Large intestine (tissue), 3 donors: ENCODE results near the gene PCGF5. TPM values are rescaled to one million over a fixed set of nuclear protein-coding genes. Genes with fewer than 3 reads are reported as not detected.
A peak's percentile ranks its signal among the peaks of the same experiment; 100 is the strongest.

Source experiments
- DNase-seq, 2 donors: peaks; one replicate each; pipeline versions ENCODE4 v3.0.0 to v3.0.0-alpha.2; 2013
- H3K27ac ChIP-seq: one replicate; pipeline ENCODE4 v1.5.1; 2013; ENCODE audit warnings: low read length
- H3K27me3 ChIP-seq: 2 replicates; pipeline ENCODE4 v1.6.1; 2013; ENCODE audit warnings: low read length; ENCODE audit not compliant: control insufficient read depth, insufficient read depth
- H3K36me3 ChIP-seq: 2 replicates; pipeline ENCODE4 v1.6.1; 2013; ENCODE audit warnings: low read length; ENCODE audit not compliant: control insufficient read depth, insufficient read depth
- H3K4me1 ChIP-seq: one replicate; pipeline ENCODE4 v1.6.1; 2013; ENCODE audit warnings: low read length; ENCODE audit not compliant: control insufficient read depth, insufficient read depth
- H3K4me3 ChIP-seq: one replicate; pipeline ENCODE4 v1.5.1; 2013; ENCODE audit warnings: low read length
- H3K9me3 ChIP-seq: one replicate; pipeline ENCODE4 v1.6.1; 2013; ENCODE audit warnings: mild to moderate bottlenecking, low read depth, low read length, moderate library complexity; ENCODE audit not compliant: control insufficient read depth
- WGBS: methylation state at CpG from one replicate; pipeline ENCODE4 v1.1.5; 2013; ENCODE audit warnings: low lambda C conversion rate; ENCODE audit not compliant: insufficient coverage; 5-methylcytosine and 5-hydroxymethylcytosine counted together
- polyA plus RNA-seq: library from polyadenylated mRNA; unstranded; fragments of 120-200 nt; gene quantifications from one replicate; pipeline ENCODE4 v1.2.1, GENCODE V29; 2013

The PCGF5 gene
- polyA plus RNA-seq, 1 donor = 57.9 TPM

DNA sequence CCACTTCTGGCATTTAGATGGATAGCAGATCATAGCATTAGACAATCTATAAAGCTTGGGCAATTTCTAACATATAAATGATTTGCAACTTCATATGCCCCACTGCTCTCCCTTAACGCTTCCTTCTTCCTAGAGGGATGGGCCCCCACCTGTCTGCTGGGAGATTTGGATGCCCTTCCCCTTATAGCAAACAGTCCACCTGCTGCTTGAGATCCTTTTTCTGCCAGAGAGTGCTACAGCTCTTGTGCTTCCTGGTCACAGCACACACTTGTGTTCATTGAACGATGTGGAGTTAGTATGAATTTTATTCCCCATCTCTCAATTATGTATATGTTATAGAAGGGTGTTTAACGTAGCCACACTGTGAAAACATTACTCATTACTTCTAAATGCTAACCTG, 10.4 kb upstream of the PCGF5 start:
- Histone ChIP-seq H3K36me3 (no peaks in the 10 kb centered on the region), H3K9me3 (no peaks in the 10 kb centered on the region), H3K4me1 (no peaks in the 10 kb centered on the region), H3K27ac (no peak overlapping the region), H3K4me3 (no peak overlapping the region), H3K27me3 (no peaks in the 10 kb centered on the region)
- no CpG with 5 or more reads among the region's 3 CpGs for WGBS
- DNase-seq = no peak

DNA sequence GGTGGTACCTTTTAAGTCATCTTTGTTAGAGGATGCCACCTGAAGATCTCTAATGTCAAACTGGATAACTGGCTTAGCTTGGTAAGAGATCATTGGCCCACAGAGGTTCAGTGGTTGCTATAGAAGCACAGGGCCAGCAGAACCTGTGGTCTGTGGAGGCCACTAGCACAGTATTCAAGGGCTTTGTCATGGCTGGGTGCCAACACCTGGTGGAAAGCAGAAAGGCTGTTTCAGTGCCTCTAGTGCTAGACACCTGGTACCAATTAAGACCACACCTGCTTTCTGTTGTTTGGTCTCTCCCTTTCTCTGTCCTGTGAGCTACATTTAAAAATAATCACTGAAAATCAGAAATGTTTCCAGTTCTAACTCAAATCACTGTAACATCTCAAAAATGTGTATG, 10.0 kb upstream of the PCGF5 start:
- Histone ChIP-seq H3K36me3 (no peaks in the 10 kb centered on the region), H3K9me3 (no peaks in the 10 kb centered on the region), H3K4me3 (no peak overlapping the region), H3K4me1 (no peaks in the 10 kb centered on the region), H3K27ac (no peak overlapping the region), H3K27me3 (no peaks in the 10 kb centered on the region)
- peak; percentile 27 to 62 for DNase-seq

DNA sequence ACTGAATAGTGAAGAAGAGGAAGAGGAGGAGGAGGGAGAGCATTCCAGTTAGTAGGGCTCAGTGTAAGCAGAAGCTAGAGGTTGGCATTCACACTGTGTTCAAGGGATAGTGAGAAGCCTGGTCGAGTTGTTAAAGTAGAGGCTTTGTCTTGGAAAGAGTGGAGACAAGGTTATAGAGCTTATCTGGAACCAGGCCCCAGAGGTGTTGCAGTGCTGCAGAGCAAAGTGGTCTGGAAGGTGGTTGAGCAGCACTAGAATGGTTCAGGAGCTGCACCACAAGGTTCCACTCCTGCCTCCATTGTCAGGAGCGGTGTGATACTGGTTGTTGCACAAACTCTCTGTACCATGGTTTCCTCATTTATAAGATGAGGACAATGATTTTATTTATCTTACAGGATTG, 8.8 kb upstream of the PCGF5 start:
- H3K9me3 ChIP-seq = no peaks in the 10 kb centered on the region
- H3K27me3 ChIP-seq = no peaks in the 10 kb centered on the region
- no peak for DNase-seq
- peaks cover 10% of the 10 kb centered on the region for H3K4me1 ChIP-seq
- no peak overlapping the region for H3K27ac ChIP-seq
- H3K4me3 ChIP-seq = no peak overlapping the region
- H3K36me3 ChIP-seq = no peaks in the 10 kb centered on the region
- no CpG with 5 or more reads among the region's 2 CpGs for WGBS

DNA sequence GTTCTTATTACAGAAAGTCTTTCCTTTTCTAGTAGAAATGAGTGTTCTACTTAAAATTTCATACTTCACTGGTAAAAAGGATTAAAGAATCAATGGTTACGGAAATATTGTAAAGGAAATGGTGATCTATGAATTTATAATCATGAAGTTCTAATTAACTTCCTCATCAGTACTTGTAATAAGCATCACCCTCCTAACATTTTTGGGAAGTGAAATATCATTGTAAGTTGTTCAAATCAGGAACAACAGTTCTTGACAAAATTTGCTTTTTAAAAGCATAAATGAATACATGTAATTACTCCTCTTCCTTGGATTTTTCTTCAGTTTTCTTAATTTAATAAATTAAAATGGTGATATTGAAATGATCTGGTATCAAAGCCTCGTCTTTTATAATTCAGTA, 5.6 kb upstream of the PCGF5 start:
- DNase-seq = no peak
- Histone ChIP-seq H3K4me1 (peaks cover 16% of the 10 kb centered on the region), H3K4me3 (no peak overlapping the region), H3K9me3 (no peaks in the 10 kb centered on the region), H3K36me3 (no peaks in the 10 kb centered on the region), H3K27ac (no peak overlapping the region), H3K27me3 (no peaks in the 10 kb centered on the region)
- WGBS = 100% methylated on average over 1 of the region's 2 CpGs

DNA sequence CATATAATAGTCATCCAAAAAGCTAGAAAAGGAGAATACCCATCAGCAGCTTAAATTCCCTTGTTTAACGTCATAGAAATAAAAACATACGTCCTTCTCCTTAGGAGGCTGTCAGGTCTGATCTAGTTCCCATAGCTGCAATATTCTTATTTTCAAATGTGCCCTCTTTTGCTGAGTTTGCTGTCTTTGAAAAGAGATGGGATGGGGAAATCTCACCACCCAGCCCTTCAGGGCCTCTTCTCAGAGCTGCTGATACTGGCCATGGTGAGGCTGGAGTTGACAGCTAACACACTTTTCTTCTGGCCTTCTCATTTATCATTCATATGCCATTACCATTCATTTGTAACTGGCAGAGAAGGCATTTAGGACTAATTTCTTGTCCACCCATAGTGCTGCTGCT, 5.1 kb upstream of the PCGF5 start:
- no peaks in the 10 kb centered on the region for H3K27me3 ChIP-seq
- H3K27ac ChIP-seq = no peak overlapping the region
- WGBS = no CpG with 5 or more reads among the region's 2 CpGs
- DNase-seq = peak in 1 of 2 donors; percentile 43
- H3K4me1 ChIP-seq = peaks cover 16% of the 10 kb centered on the region
- no peaks in the 10 kb centered on the region for H3K36me3 ChIP-seq
- H3K9me3 ChIP-seq = no peaks in the 10 kb centered on the region
- no peak overlapping the region for H3K4me3 ChIP-seq

DNA sequence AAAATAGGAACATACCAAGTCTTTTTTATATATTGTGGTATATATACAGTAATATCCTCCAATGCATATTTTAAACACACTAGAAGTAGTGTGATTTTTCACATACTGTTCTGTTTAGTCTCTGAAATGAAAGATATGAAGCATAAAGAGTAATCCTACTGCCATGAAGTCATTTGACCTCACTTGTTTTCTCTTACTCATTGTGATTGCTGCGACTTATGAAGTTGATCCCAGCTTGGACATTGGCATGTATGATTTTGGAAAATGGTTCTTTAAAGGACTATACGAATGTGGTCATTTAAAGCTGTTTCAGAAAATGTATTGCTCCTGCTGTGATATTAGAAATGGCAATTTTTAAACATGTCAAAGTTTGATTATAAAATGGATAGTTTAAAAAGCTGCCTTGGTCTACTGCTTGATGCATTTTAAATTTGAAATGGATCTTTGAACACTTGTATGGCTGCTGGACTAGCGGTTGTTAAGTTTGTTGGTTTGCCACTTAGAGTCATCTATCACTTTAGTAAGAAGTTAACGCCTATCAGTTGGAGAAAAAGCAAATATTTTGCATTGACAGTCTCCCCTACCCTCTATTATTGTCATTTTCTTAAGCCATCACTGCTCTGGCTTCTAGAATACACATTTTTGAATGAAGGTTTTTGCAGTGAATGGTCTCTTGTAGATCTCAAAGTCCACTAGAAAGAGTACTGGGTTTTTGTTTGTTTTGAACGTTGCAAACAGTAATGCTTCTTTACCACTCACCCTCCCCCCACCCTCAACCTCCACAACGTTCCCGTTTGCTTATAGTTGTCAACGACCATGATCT, 881 bp upstream of the PCGF5 start:
- H3K27me3 ChIP-seq = no peaks in the 10 kb centered on the region
- H3K4me1 ChIP-seq = peaks cover 18% of the 10 kb centered on the region
- DNase-seq = no peak
- peak overlapping the region; percentile 96 for H3K27ac ChIP-seq
- peak overlapping the region; percentile 58 for H3K4me3 ChIP-seq
- WGBS = 29% methylated on average over 1 of the region's 8 CpGs
- no peaks in the 10 kb centered on the region for H3K9me3 ChIP-seq
- H3K36me3 ChIP-seq = peaks cover 3% of the 10 kb centered on the region

DNA sequence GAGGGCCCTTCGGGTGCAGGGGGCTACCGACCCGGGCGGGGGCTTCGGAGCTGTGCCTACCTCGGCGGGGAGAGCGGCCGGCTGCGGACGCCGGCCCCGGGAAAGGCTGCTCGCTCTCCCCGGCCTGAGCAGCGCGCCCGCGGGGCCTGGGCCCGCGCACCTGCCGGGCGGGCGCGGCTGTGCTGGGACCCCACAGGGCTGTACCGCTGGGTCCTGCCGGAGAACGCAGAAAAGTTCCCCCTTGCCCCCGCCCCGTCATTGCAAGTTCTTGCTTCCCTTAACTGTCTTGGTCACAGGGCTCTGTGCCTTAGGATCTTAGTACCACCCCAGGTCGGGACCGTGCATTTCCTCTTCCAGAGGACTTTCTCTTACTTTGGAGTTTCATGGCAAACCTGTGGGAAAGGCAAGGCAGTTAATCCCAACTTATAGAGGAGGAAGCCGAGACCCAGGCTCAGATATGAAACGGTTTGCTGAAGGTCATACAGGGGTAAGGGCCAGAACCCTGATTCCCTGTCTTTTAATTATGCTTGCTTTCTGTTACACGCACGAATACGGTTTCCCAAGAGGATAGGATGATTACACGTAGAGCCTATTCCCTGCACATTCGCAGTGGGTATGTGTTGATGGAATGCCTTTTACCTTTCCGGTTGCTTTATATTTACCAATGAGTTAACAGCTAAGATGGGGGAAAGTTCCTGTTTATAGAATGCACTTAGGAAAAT, 652 bp downstream of the PCGF5 start:
- DNase-seq = peak in 1 of 2 donors; percentile 67
- H3K4me1 ChIP-seq = peaks cover 12% of the 10 kb centered on the region
- no peaks in the 10 kb centered on the region for H3K27me3 ChIP-seq
- H3K9me3 ChIP-seq = no peaks in the 10 kb centered on the region
- peak overlapping the region; percentile 58 for H3K4me3 ChIP-seq
- H3K27ac ChIP-seq = peak overlapping the region; percentile 96
- H3K36me3 ChIP-seq = peaks cover 3% of the 10 kb centered on the region
- no CpG with 5 or more reads among the region's 40 CpGs for WGBS

DNA sequence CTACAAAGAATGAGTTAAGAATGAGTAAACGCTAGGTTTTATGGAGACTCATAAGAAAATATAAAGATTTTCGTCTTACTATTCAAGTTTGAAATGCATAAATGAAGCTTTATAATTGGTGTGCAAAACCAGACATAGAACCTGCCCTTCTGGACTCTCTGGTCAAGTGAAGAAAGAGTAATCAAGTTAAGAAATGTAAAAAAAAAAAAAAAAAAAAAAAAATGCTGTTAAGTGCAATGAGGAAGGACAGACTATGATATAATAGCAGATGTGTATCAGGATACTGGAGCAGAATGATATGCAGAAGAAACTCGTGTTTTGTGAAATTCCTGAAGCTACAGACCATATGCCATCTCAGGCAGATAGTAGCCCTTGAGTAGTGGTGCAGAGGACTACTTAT, 5.6 kb downstream of the PCGF5 start:
- 60% methylated on average over 1 of the region's 3 CpGs for WGBS
- Histone ChIP-seq H3K9me3 (no peaks in the 10 kb centered on the region), H3K27me3 (no peaks in the 10 kb centered on the region), H3K36me3 (peaks cover 15% of the 10 kb centered on the region), H3K27ac (peak overlapping the region; percentile 47), H3K4me3 (no peak overlapping the region), H3K4me1 (peaks cover 8% of the 10 kb centered on the region)
- DNase-seq = peak in 1 of 2 donors; percentile 44

DNA sequence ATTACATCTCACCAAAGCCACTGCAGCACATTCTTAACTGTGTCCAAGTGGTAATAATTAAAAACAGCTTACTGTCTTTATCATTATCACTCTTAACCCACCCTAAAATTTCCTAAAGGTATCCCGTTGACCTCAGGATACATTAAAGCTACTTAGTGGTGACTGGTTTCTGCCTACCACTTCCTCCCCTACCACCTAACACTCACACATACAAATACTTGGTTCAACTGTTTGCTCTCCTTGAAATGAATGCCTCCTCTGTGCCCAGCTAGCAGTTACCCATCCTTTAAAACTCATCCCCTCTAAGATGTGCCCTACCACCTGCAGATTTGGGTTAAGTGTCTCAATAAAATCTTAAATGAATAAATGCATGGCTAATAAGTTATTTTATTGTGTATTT, 7.1 kb downstream of the PCGF5 start:
- H3K4me3 ChIP-seq = no peak overlapping the region
- no peak overlapping the region for H3K27ac ChIP-seq
- DNase-seq = no peak
- no peaks in the 10 kb centered on the region for H3K27me3 ChIP-seq
- peaks cover 8% of the 10 kb centered on the region for H3K4me1 ChIP-seq
- peaks cover 15% of the 10 kb centered on the region for H3K36me3 ChIP-seq
- no peaks in the 10 kb centered on the region for H3K9me3 ChIP-seq
- WGBS = no CpG with 5 or more reads among the region's 1 CpG

DNA sequence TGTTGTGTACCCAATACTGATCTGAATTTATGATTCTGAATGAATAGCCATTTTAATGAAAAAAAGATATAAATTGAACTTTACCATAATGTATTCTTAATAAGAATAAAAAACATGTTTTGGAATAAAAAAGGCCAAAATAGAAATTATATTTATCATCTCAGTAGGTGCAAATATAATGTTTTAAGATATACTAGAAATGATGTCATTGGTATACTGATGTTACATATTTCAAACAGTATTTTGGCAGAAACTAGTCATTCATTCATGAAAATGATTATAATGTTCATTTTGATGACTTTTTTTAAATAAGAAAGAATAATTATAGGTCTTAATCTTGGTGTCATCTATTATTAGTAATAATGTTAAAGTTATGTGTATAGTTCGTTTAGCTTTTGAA, 9.2 kb downstream of the PCGF5 start:
- no peak overlapping the region for H3K27ac ChIP-seq
- no peaks in the 10 kb centered on the region for H3K27me3 ChIP-seq
- DNase-seq = no peak
- no CpG with 5 or more reads among the region's 1 CpG for WGBS
- H3K9me3 ChIP-seq = no peaks in the 10 kb centered on the region
- peaks cover 12% of the 10 kb centered on the region for H3K36me3 ChIP-seq
- H3K4me3 ChIP-seq = no peak overlapping the region
- peaks cover 5% of the 10 kb centered on the region for H3K4me1 ChIP-seq
